ENCODE results near the gene LPO. TPM values are rescaled to one million over a fixed set of nuclear protein-coding genes. Genes with fewer than 3 reads are reported as not detected.
A peak's percentile ranks its signal among the peaks of the same experiment; 100 is the strongest.

Gene LPO
- total RNA-seq (2014; rRNA removed; shearing (Covaris generic)): not detected in 2 replicates

DNA sequence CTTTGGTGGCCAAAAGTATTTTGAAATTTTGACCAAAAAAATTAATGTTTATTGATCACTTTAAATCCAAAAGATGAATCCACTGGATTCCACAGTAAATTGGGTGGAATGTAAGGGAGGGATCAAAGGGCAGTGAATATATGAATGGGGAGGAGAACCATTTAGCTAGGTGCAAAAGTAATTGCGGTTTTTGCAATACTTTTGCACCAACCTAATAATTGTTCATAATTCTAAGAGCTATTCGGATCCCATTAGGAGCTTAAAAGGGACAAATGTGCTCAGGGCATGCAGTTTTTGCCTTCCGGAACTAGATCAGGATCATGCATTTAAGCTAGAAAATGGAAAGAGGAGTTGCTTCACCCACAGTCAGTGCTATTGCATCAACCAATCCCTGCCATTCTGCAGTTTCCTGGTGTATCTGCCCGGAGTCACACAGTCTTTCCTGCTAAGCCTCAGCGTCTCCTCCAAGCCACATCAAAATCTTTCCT, at the start of gene LPO:
LPO (plus strand) TSS at position 438 of the 488 bp plus-strand sequence. CDS start 4,396 bp downstream, outside the sequence.
- H3K27ac ChIP-seq: no peak within 1 kb of the TSS

DNA sequence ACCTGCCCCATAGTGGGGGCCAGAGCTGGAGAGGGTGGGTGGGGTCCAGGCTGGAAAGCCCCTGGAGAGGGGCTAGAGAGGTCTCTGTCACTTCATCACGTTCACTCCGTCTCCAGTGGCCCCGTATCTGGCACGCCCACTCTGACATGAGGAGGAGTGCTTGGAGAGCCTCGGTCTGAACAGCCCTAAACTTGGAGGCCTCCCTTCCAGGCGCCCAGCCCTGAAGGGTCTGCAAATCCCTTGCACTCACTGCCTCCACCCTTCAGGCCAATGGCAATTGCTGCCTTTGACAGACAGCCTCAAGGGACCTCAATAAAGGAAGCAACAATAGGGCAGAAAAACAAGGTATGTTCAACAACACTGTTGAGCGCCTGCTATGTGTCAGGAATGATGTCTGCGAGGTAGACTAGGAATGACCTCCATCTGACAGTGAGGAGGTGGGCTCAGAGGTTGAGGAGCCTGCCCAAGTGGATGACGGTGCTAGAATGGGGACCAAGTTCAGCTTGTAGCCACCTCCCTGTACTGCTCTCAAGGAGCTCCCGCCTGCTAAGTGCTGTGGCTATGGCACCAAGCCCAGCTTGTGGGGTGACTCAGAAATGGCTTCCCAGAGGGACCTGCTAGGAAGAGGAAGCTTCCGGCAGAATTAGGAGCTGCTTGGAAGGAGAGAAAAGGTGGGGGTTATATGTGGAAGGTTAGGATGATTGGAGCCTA, 48.8 kb upstream of the LPO start:
- Histone ChIP-seq H3K27me3 (replicated peaks) (peaks cover 41% of the 10 kb centered on the region), H3K36me3 (no peaks in the 10 kb centered on the region), H3K27ac (no peak overlapping the region), H3K4me3 (no peak overlapping the region), H3K9me3 (replicated peaks) (no peaks in the 10 kb centered on the region), H3K4me1 (replicated peaks) (no peaks in the 10 kb centered on the region)
- peak; percentile 42 to 70 for DNase-seq (ENCODE audit: low read depth in 1 of 2, low spot score in 2 of 2)

More for the DNA sequence above, at the start of gene LPO:
- H3K9me3 ChIP-seq (replicated peaks): no peaks in the 10 kb centered on the region; the same call in none of the 2 replicates
- no peaks in the 10 kb centered on the region for H3K4me1 ChIP-seq (replicated peaks)
- H3K36me3 ChIP-seq: no peaks in the 10 kb centered on the region
- no peak for DNase-seq (ENCODE audit: low read depth in 1 of 2, low spot score in 2 of 2)
- H3K4me3 ChIP-seq: no peak within 1 kb of the TSS
- H3K27me3 ChIP-seq (replicated peaks): peaks cover 84% of the 10 kb centered on the region

DNA sequence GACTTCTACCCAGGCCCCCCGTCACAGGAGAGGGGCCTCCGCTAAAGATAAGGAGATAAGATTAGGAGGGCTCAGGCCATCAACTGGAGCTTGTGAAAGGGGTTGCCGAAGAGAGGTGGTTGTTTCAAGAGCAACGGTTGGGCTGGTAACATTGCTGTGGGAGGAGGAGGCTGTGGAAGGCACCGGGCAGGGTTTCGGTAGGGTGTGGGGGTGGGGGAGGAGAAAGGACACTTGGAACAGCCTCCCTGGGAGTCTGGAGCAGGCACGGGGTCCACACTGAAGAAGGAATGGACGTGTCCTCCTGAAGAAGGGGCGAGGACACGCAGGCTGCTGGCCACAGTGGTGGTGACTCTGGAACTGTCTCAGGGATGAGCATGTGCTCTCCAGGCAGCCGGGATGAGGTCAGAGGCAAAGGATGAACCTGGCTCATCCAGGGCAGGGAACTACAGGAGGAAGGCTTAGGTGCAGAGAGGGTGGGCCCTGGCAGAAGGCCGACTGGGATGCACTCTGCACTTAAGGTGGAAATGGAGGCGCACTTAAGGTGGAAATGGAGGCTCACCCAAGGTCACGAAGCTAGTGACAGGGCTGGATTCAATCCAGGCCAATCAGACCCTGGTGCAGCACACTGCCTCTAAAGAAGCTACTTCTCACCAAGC, 47.0 kb upstream of the LPO start:
- Histone ChIP-seq H3K4me3 (no peak overlapping the region), H3K4me1 (replicated peaks) (no peaks in the 10 kb centered on the region), H3K9me3 (replicated peaks) (no peaks in the 10 kb centered on the region), H3K36me3 (no peaks in the 10 kb centered on the region), H3K27me3 (replicated peaks) (peaks cover 37% of the 10 kb centered on the region), H3K27ac (no peak overlapping the region)
- no peak for DNase-seq (ENCODE audit: low read depth in 1 of 2, low spot score in 2 of 2)

DNA sequence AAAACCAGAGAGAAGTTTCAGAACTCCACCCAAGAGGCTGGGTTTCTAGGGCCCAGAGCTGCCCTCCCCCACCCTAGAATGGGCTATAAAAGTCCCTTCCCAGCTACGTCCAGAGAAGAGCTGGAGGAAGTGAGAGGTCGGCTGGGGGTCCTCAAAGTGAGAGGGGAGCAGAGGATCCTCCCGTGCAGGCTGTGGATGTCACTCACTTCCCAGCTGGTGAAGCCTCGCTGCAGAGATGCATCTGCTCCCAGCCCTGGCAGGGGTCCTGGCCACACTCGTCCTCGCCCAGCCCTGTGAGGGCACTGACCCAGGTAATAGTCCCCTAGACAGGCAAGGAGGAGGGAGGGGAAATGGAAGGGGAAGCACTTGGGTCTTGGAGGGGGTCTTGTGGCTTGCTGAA, 45.8 kb upstream of the LPO start, which contains the start of gene EPX:
EPX (plus strand) TSS at position 115 of the 400 bp plus-strand sequence; CDS start at position 236, 121 bp downstream.
- H3K9me3 ChIP-seq (replicated peaks): no peaks in the 10 kb centered on the region
- no peak for DNase-seq (ENCODE audit: low read depth in 1 of 2, low spot score in 2 of 2)
- H3K36me3 ChIP-seq: no peaks in the 10 kb centered on the region
- H3K4me1 ChIP-seq (replicated peaks): no peaks in the 10 kb centered on the region
- no peak within 1 kb of the TSS for H3K27ac ChIP-seq
- peaks cover 40% of the 10 kb centered on the region for H3K27me3 ChIP-seq (replicated peaks)
- H3K4me3 ChIP-seq: no peak within 1 kb of the TSS

DNA sequence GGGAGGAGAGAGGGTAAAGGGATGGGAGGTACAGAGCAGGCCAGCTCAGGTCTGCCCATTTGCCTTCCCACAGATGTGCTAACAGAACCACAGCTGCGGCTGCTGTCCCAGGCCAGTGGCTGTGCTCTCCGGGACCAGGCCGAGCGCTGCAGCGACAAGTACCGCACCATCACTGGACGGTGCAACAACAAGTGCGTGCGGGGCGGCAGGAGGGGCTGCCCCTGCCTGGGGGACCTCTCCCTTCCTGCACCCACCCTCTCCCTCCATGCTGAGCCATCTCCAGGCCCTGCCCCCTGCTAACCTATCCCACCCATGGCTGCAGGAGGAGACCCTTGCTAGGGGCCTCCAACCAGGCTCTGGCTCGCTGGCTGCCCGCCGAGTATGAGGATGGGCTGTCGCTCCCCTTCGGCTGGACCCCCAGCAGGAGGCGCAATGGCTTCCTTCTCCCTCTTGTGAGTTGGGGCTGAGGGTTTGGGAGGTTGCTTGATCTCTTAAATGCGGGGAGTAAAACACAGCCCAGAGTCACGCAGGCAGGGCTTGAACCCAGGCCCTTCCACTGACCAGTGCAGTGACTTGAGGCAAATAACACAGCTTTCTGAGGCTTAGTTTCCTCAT, 44.6 kb upstream of the LPO start:
- Histone ChIP-seq H3K4me1 (replicated peaks) (no peaks in the 10 kb centered on the region), H3K36me3 (no peaks in the 10 kb centered on the region), H3K27ac (no peak overlapping the region), H3K27me3 (replicated peaks) (peaks cover 38% of the 10 kb centered on the region), H3K4me3 (no peak overlapping the region), H3K9me3 (replicated peaks) (no peaks in the 10 kb centered on the region)
- DNase-seq (ENCODE audit: low read depth in 1 of 2, low spot score in 2 of 2): no peak

DNA sequence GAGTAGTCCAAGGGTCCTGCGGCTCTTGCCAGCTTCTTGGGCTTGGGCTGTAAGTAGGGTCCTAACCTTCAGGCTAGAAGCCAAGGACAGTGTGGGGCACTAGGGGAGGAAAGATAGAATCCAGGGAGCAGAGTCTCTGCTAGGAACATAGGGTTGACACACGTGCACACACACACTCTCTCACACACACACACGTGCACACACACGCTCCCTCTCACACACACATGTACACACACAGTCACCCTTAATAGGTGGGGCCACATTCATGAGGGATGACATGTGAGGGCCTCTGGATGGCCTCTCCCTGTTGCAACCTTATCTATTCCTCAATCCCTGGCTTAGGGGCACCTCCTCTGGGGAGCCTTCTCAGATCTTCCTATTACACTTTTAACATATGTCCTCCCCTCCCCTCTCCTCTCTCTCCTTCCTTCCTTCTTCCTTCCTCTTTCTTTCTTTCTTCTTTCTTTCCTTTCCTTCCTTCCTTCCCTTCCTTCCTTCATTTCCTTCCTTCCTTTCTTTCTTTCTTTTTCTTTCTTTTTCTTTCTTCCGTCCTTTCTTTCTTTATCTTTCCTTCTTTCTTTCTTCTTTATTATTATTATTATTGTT, 42.8 kb upstream of the LPO start:
- Histone ChIP-seq H3K4me3 (no peak overlapping the region), H3K4me1 (replicated peaks) (no peaks in the 10 kb centered on the region), H3K36me3 (no peaks in the 10 kb centered on the region), H3K27me3 (replicated peaks) (peaks cover 55% of the 10 kb centered on the region), H3K27ac (no peak overlapping the region), H3K9me3 (replicated peaks) (no peaks in the 10 kb centered on the region)
- DNase-seq (ENCODE audit: low read depth in 1 of 2, low spot score in 2 of 2): no peak

DNA sequence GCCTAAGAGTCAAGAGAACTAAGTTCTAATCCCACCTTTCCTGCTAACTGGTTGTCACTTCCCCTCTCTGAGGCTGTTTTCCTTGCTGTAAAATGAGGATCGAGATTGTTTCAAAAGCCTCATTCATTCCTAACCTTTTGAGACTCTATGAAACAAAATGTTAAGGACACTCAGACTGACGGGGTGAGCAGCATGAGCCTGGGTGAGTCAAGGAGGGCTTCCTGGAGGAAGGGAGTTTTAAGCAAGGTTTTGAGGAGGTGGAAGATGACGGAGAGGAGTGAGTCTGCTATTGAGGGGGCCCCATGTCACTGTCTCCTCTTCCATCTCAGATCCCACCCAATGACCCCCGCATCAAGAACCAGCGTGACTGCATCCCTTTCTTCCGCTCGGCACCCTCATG, 41.8 kb upstream of the LPO start:
- Histone ChIP-seq H3K36me3 (no peaks in the 10 kb centered on the region), H3K4me1 (replicated peaks) (no peaks in the 10 kb centered on the region)
- DNase-seq (ENCODE audit: low read depth in 1 of 2, low spot score in 2 of 2): no peak

DNA sequence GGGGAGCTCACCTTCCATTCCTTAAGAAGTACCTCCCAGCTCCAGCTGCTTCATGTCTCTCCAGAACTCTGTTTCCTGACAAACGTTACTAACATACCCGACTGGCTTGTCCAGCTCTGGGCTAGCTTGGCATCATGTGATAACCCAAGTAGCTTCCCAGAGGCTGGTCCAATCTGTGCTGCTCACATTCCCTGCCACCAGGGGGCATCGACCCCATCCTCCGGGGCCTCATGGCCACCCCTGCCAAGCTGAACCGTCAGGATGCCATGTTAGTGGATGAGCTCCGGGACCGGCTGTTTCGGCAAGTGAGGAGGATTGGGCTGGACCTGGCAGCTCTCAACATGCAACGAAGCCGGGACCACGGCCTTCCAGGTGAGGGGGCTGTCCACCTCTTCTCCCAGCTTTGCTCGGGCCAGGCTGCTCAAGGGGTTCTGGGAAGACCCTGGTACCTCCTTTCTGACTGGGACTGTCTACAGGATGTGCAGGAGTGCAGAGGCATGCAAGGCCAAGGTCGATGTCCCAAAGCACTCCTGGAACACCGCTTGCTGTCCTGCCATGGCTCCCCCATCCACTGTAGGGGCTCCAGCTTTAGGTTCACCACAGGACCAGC, 38.3 kb upstream of the LPO start:
- peak; percentile 43 to 81 for DNase-seq (ENCODE audit: low read depth in 1 of 2, low spot score in 2 of 2)
- H3K4me1 ChIP-seq (replicated peaks): no peaks in the 10 kb centered on the region
- H3K4me3 ChIP-seq: no peak overlapping the region
- peaks cover 45% of the 10 kb centered on the region for H3K27me3 ChIP-seq (replicated peaks)
- no peak overlapping the region for H3K27ac ChIP-seq
- no peaks in the 10 kb centered on the region for H3K9me3 ChIP-seq (replicated peaks)
- H3K36me3 ChIP-seq: no peaks in the 10 kb centered on the region

More for the DNA sequence above, 41.8 kb upstream of the LPO start:
- no peak overlapping the region for H3K4me3 ChIP-seq
- H3K9me3 ChIP-seq (replicated peaks): no peaks in the 10 kb centered on the region
- H3K27ac ChIP-seq: no peak overlapping the region
- H3K27me3 ChIP-seq (replicated peaks): peaks cover 61% of the 10 kb centered on the region

DNA sequence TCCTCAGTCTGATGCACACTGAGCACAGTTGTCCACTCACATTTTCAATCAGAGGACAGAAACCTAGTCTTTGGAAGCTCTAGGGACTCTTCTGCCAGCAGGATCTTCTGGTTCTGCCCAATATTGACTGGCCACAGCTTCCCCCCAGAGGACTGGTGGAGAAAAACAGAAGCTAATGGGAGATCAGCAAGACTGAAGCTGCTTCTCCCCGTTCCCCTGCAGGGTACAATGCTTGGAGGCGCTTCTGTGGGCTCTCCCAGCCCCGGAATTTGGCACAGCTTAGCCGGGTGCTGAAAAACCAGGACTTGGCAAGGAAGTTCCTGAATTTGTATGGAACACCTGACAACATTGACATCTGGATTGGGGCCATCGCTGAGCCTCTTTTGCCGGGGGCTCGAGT, 35.5 kb upstream of the LPO start:
- H3K4me3 ChIP-seq: no peak overlapping the region
- H3K4me1 ChIP-seq (replicated peaks): no peaks in the 10 kb centered on the region
- no peak for DNase-seq (ENCODE audit: low read depth in 1 of 2, low spot score in 2 of 2)
- 0 out of 2 replicates have a peak, but pooled peaks cover 5% of the 10 kb centered on the region for H3K36me3 ChIP-seq
- peaks cover 32% of the 10 kb centered on the region for H3K27me3 ChIP-seq (replicated peaks)
- no peak overlapping the region for H3K27ac ChIP-seq
- no peaks in the 10 kb centered on the region for H3K9me3 ChIP-seq (replicated peaks)

DNA sequence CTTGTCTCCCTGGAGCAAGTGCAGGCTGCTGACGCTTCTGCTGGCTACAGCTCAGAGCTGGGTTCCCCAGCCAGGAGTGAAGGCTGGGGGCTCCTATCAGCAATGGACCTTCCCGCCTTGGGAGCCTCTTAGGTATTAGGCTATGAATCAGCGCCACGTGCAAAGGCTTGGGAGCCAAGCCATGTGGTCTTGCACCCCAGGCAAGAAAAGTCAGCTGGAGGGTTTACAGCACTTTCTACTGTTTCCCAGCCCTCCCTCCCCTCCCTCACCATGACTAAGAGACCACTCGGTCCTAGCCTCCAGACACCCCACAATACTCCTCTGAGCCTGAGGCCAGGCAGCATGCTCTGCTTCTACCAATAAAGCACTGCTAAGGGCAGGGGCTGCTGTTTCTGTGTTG, 33.6 kb upstream of the LPO start:
- H3K36me3 ChIP-seq: 0 out of 2 replicates have a peak, but pooled peaks cover 5% of the 10 kb centered on the region
- DNase-seq (ENCODE audit: low read depth in 1 of 2, low spot score in 2 of 2): no peak
- no peaks in the 10 kb centered on the region for H3K9me3 ChIP-seq (replicated peaks)

DNA sequence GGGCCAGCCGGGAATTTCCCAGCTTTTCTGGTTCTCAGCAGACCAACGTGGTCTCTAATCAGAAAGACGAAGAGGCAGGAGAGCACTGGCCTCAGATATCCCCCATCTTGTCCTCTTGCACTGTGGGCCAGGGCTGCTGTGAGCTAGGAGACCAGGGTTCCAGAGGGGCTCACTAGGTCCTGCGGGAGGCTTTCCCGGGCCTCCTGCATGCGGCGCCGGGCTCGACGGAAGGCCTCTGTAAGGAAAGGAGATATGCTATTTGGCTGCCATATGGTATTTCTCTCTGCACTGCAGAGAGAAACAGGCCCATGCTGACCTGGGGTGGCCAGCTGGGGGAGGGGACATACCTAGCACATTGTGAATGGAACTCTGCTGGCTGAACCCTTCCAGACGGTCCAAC, 32.4 kb upstream of the LPO start:
- Histone ChIP-seq H3K9me3 (replicated peaks) (no peaks in the 10 kb centered on the region), H3K36me3 (0 out of 2 replicates have a peak, but pooled peaks cover 5% of the 10 kb centered on the region), H3K27me3 (replicated peaks) (peaks cover 2% of the 10 kb centered on the region), H3K4me3 (no peak overlapping the region), H3K4me1 (replicated peaks) (no peaks in the 10 kb centered on the region), H3K27ac (no peak overlapping the region)
- no peak for DNase-seq (ENCODE audit: low read depth in 1 of 2, low spot score in 2 of 2)

More for the DNA sequence above, 33.6 kb upstream of the LPO start:
- Histone ChIP-seq H3K4me1 (replicated peaks) (no peaks in the 10 kb centered on the region), H3K4me3 (no peak overlapping the region), H3K27me3 (replicated peaks) (peaks cover 14% of the 10 kb centered on the region), H3K27ac (no peak overlapping the region)

DNA sequence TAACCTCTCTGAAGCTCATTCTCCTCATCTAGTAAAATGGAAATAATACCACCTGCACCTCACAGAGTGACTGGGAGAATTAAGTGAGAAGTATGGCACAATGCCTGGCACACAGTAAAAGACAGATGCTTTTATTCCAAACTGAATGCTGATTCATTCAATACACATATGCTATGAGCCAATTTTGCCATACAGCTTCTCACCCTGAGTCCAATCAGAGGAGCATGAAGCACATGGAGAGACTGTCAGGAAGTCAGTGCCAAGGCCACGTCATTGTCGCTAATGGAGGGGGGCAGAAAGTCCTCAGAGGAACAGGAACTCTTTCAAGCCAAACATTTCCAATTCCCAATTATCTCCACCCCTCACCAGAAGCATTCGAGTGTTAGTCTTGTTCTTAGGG, 30.9 kb upstream of the LPO start:
- H3K27me3 ChIP-seq (replicated peaks): no peaks in the 10 kb centered on the region
- H3K9me3 ChIP-seq (replicated peaks): no peaks in the 10 kb centered on the region
- no peak overlapping the region for H3K4me3 ChIP-seq
- H3K4me1 ChIP-seq (replicated peaks): no peaks in the 10 kb centered on the region
- no peak overlapping the region for H3K27ac ChIP-seq
- DNase-seq (ENCODE audit: low read depth in 1 of 2, low spot score in 2 of 2): no peak
- H3K36me3 ChIP-seq: peaks cover 10% of the 10 kb centered on the region; the same call in 1 of the 2 replicates

DNA sequence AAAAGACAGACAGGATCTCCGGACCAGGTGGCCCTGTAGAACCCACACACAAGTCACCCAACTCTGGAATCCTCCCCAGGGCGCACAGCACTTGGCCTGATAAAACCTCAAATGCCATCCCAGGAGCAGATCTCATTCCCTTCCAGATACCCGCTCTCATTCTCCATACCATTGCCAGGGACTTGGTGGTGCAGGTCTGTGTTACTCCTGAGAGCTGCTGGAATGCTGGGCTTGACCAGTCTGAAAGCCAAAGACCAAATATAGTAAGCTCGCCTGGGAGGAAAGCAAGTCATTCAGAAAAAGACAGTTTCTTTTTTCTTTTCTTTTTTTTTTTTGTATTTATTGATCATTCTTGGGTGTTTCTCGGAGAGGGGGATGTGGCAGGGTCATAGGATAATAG, 30.0 kb upstream of the LPO start:
- DNase-seq (ENCODE audit: low read depth in 1 of 2, low spot score in 2 of 2): no peak
- Histone ChIP-seq H3K4me1 (replicated peaks) (no peaks in the 10 kb centered on the region), H3K27ac (no peak overlapping the region), H3K9me3 (replicated peaks) (no peaks in the 10 kb centered on the region), H3K27me3 (replicated peaks) (no peaks in the 10 kb centered on the region), H3K36me3 (peaks cover 10% of the 10 kb centered on the region; the same call in 1 of the 2 replicates), H3K4me3 (no peak overlapping the region)

All from SJSA1 (cell line).